Stimulated activated CD8-positive, alpha-beta memory T cell treated with anti-CD3 and anti-CD28 coated beads, Interleukin-2, amount 100 ng/mL, for 1 hour (primary cell): ENCODE data around the gene CST6.

Experiments
- DNase-seq, 2 donors: peaks; one replicate each; pipeline ENCODE4 v3.0.0-alpha.2; 2020; ENCODE audit warnings: low read depth in 2 of 2

Gene CST6

GRCh38 chr11:66047541-66048365, 35.9 kb downstream of the CST6 start:
- DNase-seq = no peak

GRCh38 chr11:66048547-66049323, 36.9 kb downstream of the CST6 start, which contains the start of gene GAL3ST3:
Gene GAL3ST3, minus strand, starts transcription at chr11:66049161. Its CDS starts 3,746 bp downstream, at chr11:66045415.
- DNase-seq = no peak

GRCh38 chr11:66050581-66051231, 38.9 kb downstream of the CST6 start:
- no peak for DNase-seq

- DNase-seq = no peak
Measured at GRCh38 chr11:66051371-66051765, 39.6 kb downstream of the CST6 start.

- peak; percentile 89 to 91 for DNase-seq
Measured at GRCh38 chr11:66051766-66052663, 40.2 kb downstream of the CST6 start, which contains the start of gene SF3B2. Gene SF3B2, plus strand, starts transcription at chr11:66052364. Its CDS starts 21 bp downstream, at chr11:66052385.

GRCh38 chr11:66052664-66052982, 40.8 kb downstream of the CST6 start:
- no peak for DNase-seq

GRCh38 chr11:66055021-66055420, 43.2 kb downstream of the CST6 start:
- DNase-seq = no peak

- no peak for DNase-seq
Measured at GRCh38 chr11:66056501-66056900, 44.7 kb downstream of the CST6 start.

- no peak for DNase-seq
Measured at GRCh38 chr11:66059966-66060680, 48.3 kb downstream of the CST6 start.

GRCh38 chr11:66061268-66061667, 49.5 kb downstream of the CST6 start:
- DNase-seq = no peak

GRCh38 chr11:66062408-66062807, 50.6 kb downstream of the CST6 start:
- no peak for DNase-seq
